IMR-90 (cell line): ENCODE results near the gene TEDC2. TPM values are rescaled to one million over a fixed set of nuclear protein-coding genes. Genes with fewer than 3 reads are reported as not detected.

Experiments used
- ATAC-seq: fragments of 200-7000 bp; cut with Tn5 transposase; 2 replicates; pipeline ENCODE4 v1.9.1; 2020; ENCODE audit warnings: low read depth, mild to moderate bottlenecking, moderate library complexity
- BruUV-seq: library from RNA; stranded (reverse); fragments of 400-500 nt; replicated peaks from 2 replicates; lab custom pipeline; 2021; lab: Mats Ljungman, UMichigan
- CTCF ChIA-PET: fragments of 300-600 bp; formaldehyde crosslinking; extraction: SDS; loops from one replicate; lab custom pipeline; 2021; ENCODE audit warnings: antibody characterized with exemption; lab: Yijun Ruan, JAX
- POLR2A ChIA-PET: fragments of 300-600 bp; sonication (Branson Sonifier 250); formaldehyde crosslinking; loops from one replicate; lab custom pipeline; 2022; ENCODE audit warnings: antibody characterized with exemption; ENCODE audit not compliant: unreplicated experiment; lab: Charles Lee
- DNase-seq: peaks from one replicate; pipeline ENCODE4 v3.0.0; 2013
- H2AFZ ChIP-seq: replicated peaks from 2 replicates; pipeline ENCODE3; 2013; ENCODE audit warnings: low read length, mild to moderate bottlenecking; ENCODE audit not compliant: poor library complexity
- H2AK5ac ChIP-seq: 2 replicates; pipeline ENCODE4 v1.6.1; 2013; ENCODE audit warnings: low read depth, low read length, inconsistent platforms
- H2AK9ac ChIP-seq: replicated peaks from 2 replicates; pipeline ENCODE3; 2013; ENCODE audit warnings: mild to moderate bottlenecking, low read depth, low read length, moderate library complexity; ENCODE audit not compliant: poor library complexity
- H2BK120ac ChIP-seq: 2 replicates; pipeline ENCODE4 v1.6.1; 2013; ENCODE audit warnings: low read depth, low read length, inconsistent platforms
- H2BK15ac ChIP-seq: 3 replicates; pipeline ENCODE4 v1.6.1; 2013; ENCODE audit warnings: low read depth, low read length, inconsistent platforms
- H2BK20ac ChIP-seq: 2 replicates; pipeline ENCODE4 v1.6.1; 2013; ENCODE audit warnings: low read depth, mild to moderate bottlenecking, inconsistent platforms, low read length, moderate library complexity
- H2BK5ac ChIP-seq: 2 replicates; pipeline ENCODE4 v1.6.1; 2013; ENCODE audit warnings: mild to moderate bottlenecking, low read depth, low read length, inconsistent platforms; ENCODE audit not compliant: poor library complexity, severe bottlenecking
- H3K14ac ChIP-seq: replicated peaks from 2 replicates; pipeline ENCODE4 v1.6.1; 2013; ENCODE audit warnings: low read depth, low read length, inconsistent platforms
- H3K18ac ChIP-seq: 2 replicates; pipeline ENCODE4 v1.6.1; 2013; ENCODE audit warnings: low read depth, low read length, control low read depth
- H3K23ac ChIP-seq: 2 replicates; pipeline ENCODE4 v1.6.1; 2013; ENCODE audit warnings: low read depth, low read length, inconsistent platforms
- H3K27ac ChIP-seq: 2 replicates; pipeline ENCODE4 v1.5.1; 2013; ENCODE audit warnings: mild to moderate bottlenecking, control low read depth, low read length; ENCODE audit not compliant: insufficient read depth
- H3K27me3 ChIP-seq: 2 replicates; pipeline ENCODE4 v1.6.1; 2013; ENCODE audit warnings: low read length; ENCODE audit not compliant: control insufficient read depth, insufficient read depth
- H3K36me3 ChIP-seq: 2 replicates; pipeline ENCODE4 v1.6.1; 2013; ENCODE audit warnings: low read length, mixed read lengths; ENCODE audit not compliant: control insufficient read depth, insufficient read depth
- H3K4ac ChIP-seq: 2 replicates; pipeline ENCODE4 v1.6.1; 2013; ENCODE audit warnings: low read depth, low read length, inconsistent platforms
- H3K4me1 ChIP-seq: 2 replicates; pipeline ENCODE4 v1.6.1; 2013; ENCODE audit warnings: low read length, mixed read lengths; ENCODE audit not compliant: control insufficient read depth, insufficient read depth
- H3K4me2 ChIP-seq: 2 replicates; pipeline ENCODE4 v1.6.1; 2013; ENCODE audit warnings: low read depth, mild to moderate bottlenecking, control low read depth, low read length, moderate library complexity
- H3K4me3 ChIP-seq: 2 replicates; pipeline ENCODE4 v1.5.1; 2013; ENCODE audit warnings: low read depth, mild to moderate bottlenecking, control low read depth, low read length, moderate library complexity; ENCODE audit not compliant: insufficient read depth
- H3K56ac ChIP-seq: 2 replicates; pipeline ENCODE4 v1.6.1; 2013; ENCODE audit warnings: low read length, inconsistent platforms; ENCODE audit not compliant: insufficient read depth; ENCODE audit errors: extremely low read depth
- H3K79me1 ChIP-seq, 2 experiments: 2 replicates each; pipeline ENCODE4 v1.6.1; 2013; ENCODE audit warnings: low read length in 2 of 2, inconsistent platforms in 1 of 2, low read depth in 1 of 2
- H3K9ac ChIP-seq: 2 replicates; pipeline ENCODE4 v1.6.1; 2013; ENCODE audit warnings: low read depth, low read length, control low read depth
- H3K9me1 ChIP-seq: 2 replicates; pipeline ENCODE4 v1.6.1; 2013; ENCODE audit warnings: low read length, inconsistent platforms; ENCODE audit not compliant: insufficient read depth
- H3K9me3 ChIP-seq: 2 replicates; pipeline ENCODE4 v1.6.1; 2013; ENCODE audit warnings: low read length; ENCODE audit not compliant: control insufficient read depth, insufficient read depth
- H4K20me1 ChIP-seq: 2 replicates; pipeline ENCODE4 v1.6.1; 2013; ENCODE audit warnings: low read length, inconsistent platforms; ENCODE audit not compliant: insufficient read depth
- H4K5ac ChIP-seq: 2 replicates; pipeline ENCODE4 v1.6.1; 2013; ENCODE audit warnings: mild to moderate bottlenecking, low read depth, low read length, control low read depth
- H4K8ac ChIP-seq, 2 experiments: 2 replicates each; pipeline ENCODE4 v1.6.1; 2013; ENCODE audit warnings: low read depth in 2 of 2, low read length in 2 of 2, control low read depth in 1 of 2, inconsistent platforms in 1 of 2
- H4K91ac ChIP-seq: 2 replicates; pipeline ENCODE4 v1.6.1; 2013; ENCODE audit warnings: low read depth, low read length, inconsistent platforms; ENCODE audit not compliant: insufficient read depth
- CEBPB ChIP-seq: IDR thresholded peaks from 2 replicates; pipeline ENCODE4 v1.6.1; 2012; ENCODE audit warnings: low read depth, low read length, improper control_type of control experiment
- CHD1 ChIP-seq: IDR thresholded peaks from 2 replicates; pipeline ENCODE4 v1.6.1; 2012; ENCODE audit warnings: low read depth, low read length, improper control_type of control experiment
- CTCF ChIP-seq: conservative IDR thresholded peaks from 2 replicates; pipeline ENCODE4 v1.5.1; 2012; ENCODE audit warnings: mild to moderate bottlenecking, low read depth, low read length, improper control_type of control experiment
- MAFK ChIP-seq: IDR thresholded peaks from 2 replicates; pipeline ENCODE4 v1.6.1; 2012; ENCODE audit warnings: low read depth, low read length, improper control_type of control experiment
- MXI1 ChIP-seq: IDR thresholded peaks from 2 replicates; pipeline ENCODE4 v1.6.1; 2012; ENCODE audit warnings: low read depth, mild to moderate bottlenecking, low read length, moderate library complexity, borderline replicate concordance
- POLR2A ChIP-seq: IDR thresholded peaks from 2 replicates; pipeline ENCODE4 v1.6.1; 2012; ENCODE audit warnings: mild to moderate bottlenecking, low read depth, low read length
- RAD21 ChIP-seq: IDR thresholded peaks from 2 replicates; pipeline ENCODE4 v1.6.1; 2012; ENCODE audit warnings: low read length, improper control_type of control experiment
- RCOR1 ChIP-seq: IDR thresholded peaks from 2 replicates; pipeline ENCODE4 v1.6.1; 2012; ENCODE audit warnings: mild to moderate bottlenecking, low read length, improper control_type of control experiment; ENCODE audit not compliant: insufficient replicate concordance
- RFX5 ChIP-seq: IDR thresholded peaks from 2 replicates; pipeline ENCODE4 v1.8.0; 2012; ENCODE audit warnings: low read depth, mild to moderate bottlenecking, low read length, moderate library complexity
- SMC3 ChIP-seq: fragments of 150-350 bp; IDR thresholded peaks from 2 replicates; pipeline ENCODE4 v1.6.1; 2016; ENCODE audit warnings: low read depth, mild to moderate bottlenecking, antibody characterized with exemption, low read length, moderate library complexity
- WGBS, 2 experiments: methylation state at CpG; one replicate each; pipeline versions ENCODE4 v1.1.5 to v1.1.7; 2013; ENCODE audit warnings: missing lambda C conversion rate in 2 of 2; ENCODE audit not compliant: insufficient read length in 1 of 2; ENCODE audit errors: extremely low coverage in 2 of 2; 5-methylcytosine and 5-hydroxymethylcytosine counted together
- dilution Hi-C: fragments of 300-500 bp; cut with HindIII; formaldehyde crosslinking; loops from one replicate; pipeline ENCODE4 v1.14.3; 2018; ENCODE audit warnings: low sequenced_read_pairs; ENCODE audit not compliant: unreplicated experiment
- in situ Hi-C: fragments of 300-500 bp; cut with MboI; formaldehyde crosslinking; loops from 3 replicates; pipeline ENCODE4 v1.14.3; 2019; ENCODE audit warnings: low sequenced_read_pairs, inconsistent platforms, mixed read lengths
- intact Hi-C: fragments of 100-400 bp; cut with micrococcal nuclease; formaldehyde crosslinking; loops from 2 replicates; pipeline ENCODE4 v1.10.0; 2022
- polyA plus RNA-seq, 3 experiments: library from polyadenylated mRNA; depleted of rRNA; stranded (reverse); fragments of >200 nt; gene quantifications; 2 replicates each; pipeline ENCODE4 v1.2.3, GENCODE V29; 2012; ENCODE audit warnings: low replicate concordance in 1 of 3
- total RNA-seq: library from RNA; depleted of rRNA; stranded (reverse); fragments of >200 nt; gene quantifications from 2 replicates; pipeline ENCODE4 v1.2.3, GENCODE V29; 2012

TEDC2 gene
- total and polyA plus RNA-seq, 2 of the 4 experiments (the other 2 are of a cell fraction): 3.6 to 7.3 TPM

GRCh38 chr16:2436110-2436509 lies 23.8 kb upstream of the TEDC2 start:
- in situ Hi-C loops: no loop called here
- H3K27ac ChIP-seq: no peak overlapping the region

More at GRCh38 chr16:2436110-2436509, 23.8 kb upstream of the TEDC2 start:
- Histone ChIP-seq H3K18ac (no peak overlapping the region), H2AK9ac (no peak overlapping the region), H3K4me3 (no peak overlapping the region), H3K14ac (no peak overlapping the region), H2AK5ac (no peak overlapping the region), H4K20me1 (0 out of 2 replicates have a peak, but pooled peaks cover 3% of the 10 kb centered on the region), H4K8ac (no peak overlapping the region), H3K23ac (no peak overlapping the region), H3K4me1 (no peaks in the 10 kb centered on the region), H3K79me1 (peaks cover 48 to 49% of the 10 kb centered on the region in 2 experiments), H3K4ac (no peak overlapping the region), H3K4me2 (no peak overlapping the region), H3K56ac (no peak overlapping the region), H4K91ac (no peak overlapping the region), H2BK5ac (no peak overlapping the region), H3K27me3 (no peaks in the 10 kb centered on the region), H3K36me3 (peaks cover 40% of the 10 kb centered on the region), H3K9ac (no peak overlapping the region), H2BK20ac (no peak overlapping the region), H2BK120ac (no peak overlapping the region), H3K9me1 (no peaks in the 10 kb centered on the region; the same call in 1 of the 2 replicates), H4K5ac (no peak overlapping the region), H2AFZ (no peak overlapping the region), H2BK15ac (no peak overlapping the region), H3K9me3 (no peaks in the 10 kb centered on the region)
- TF ChIP-seq RAD21: no peak
- TF ChIP-seq CHD1: no peak
- TF ChIP-seq MAFK: no peak
- TF ChIP-seq MXI1: no peak
- no peak for TF ChIP-seq CTCF
- TF ChIP-seq RCOR1: no peak
- TF ChIP-seq POLR2A: no peak
- TF ChIP-seq CEBPB: no peak
- TF ChIP-seq RFX5: no peak
- TF ChIP-seq SMC3: no peak
- dilution Hi-C loops: no loop called here
- no peak for DNase-seq
- intact Hi-C loops: no loop called here
- 98% methylated on average over 6 of the region's 9 CpGs; no CpG with 5 or more reads in 1 of the 2 experiments for WGBS, 2 experiments
- no peak for ATAC-seq
- BruUV-seq: no TSS peak
- ChIA-PET CTCF (no interaction called here), POLR2A (no interaction called here)
